Measurements from ENCODE around the gene CCM2. TPM values are rescaled to one million over a fixed set of nuclear protein-coding genes. Genes with fewer than 3 reads are reported as not detected.

The CCM2 gene
- total RNA-seq (2021; fragmentation: NEBNext Ultra II Directional; extraction: Animal tissue kit (Norgen Biotek cat#: 25700)) (31.3 and 31.6 TPM in 2 replicates), polyA plus RNA-seq (2011; rRNA removed) (41.2 and 54.8 TPM in 2 replicates), polyA minus RNA-seq (2011; rRNA and poly(A)+ RNA removed) (26.9 and 30.1 TPM in 2 replicates)
- polyA plus RNA-seq (2011; cell fraction: cytosol; rRNA removed) = 40.7 TPM
- polyA plus RNA-seq (2011; cell fraction: nucleus; rRNA removed) = 51.2 TPM
- 21.6 to 34.6 TPM (median 32.5 TPM) in 4 replicates for polyA plus RNA-seq (2012, experiment 1 of 2)
- polyA plus RNA-seq (2012, experiment 2 of 2) = 28.2 TPM
- 20.3 TPM for polyA plus RNA-seq (2013, experiment 1 of 2)
- polyA plus RNA-seq (2013, experiment 2 of 2) = 19.7 TPM
- 18.4 TPM for polyA minus RNA-seq (2011; cell fraction: cytosol; rRNA and poly(A)+ RNA removed)
- 19.1 TPM for polyA minus RNA-seq (2011; cell fraction: nucleus; rRNA and poly(A)+ RNA removed)
- long read RNA-seq, experiment 1, transcript CCM2-201 (10 exons, 1,894 nt) = major isoform, 5 of 31 reads
- long read RNA-seq, experiment 1, partial matches to known transcripts = 17 of 31 reads
- long read RNA-seq, experiment 1, other reads (novel, unspliced or antisense) = 4 of 31 reads
- long read RNA-seq, experiment 2, partial matches to known transcripts = 11 of 16 reads
- long read RNA-seq, experiment 2, other reads (novel, unspliced or antisense) = 3 of 16 reads

DNA sequence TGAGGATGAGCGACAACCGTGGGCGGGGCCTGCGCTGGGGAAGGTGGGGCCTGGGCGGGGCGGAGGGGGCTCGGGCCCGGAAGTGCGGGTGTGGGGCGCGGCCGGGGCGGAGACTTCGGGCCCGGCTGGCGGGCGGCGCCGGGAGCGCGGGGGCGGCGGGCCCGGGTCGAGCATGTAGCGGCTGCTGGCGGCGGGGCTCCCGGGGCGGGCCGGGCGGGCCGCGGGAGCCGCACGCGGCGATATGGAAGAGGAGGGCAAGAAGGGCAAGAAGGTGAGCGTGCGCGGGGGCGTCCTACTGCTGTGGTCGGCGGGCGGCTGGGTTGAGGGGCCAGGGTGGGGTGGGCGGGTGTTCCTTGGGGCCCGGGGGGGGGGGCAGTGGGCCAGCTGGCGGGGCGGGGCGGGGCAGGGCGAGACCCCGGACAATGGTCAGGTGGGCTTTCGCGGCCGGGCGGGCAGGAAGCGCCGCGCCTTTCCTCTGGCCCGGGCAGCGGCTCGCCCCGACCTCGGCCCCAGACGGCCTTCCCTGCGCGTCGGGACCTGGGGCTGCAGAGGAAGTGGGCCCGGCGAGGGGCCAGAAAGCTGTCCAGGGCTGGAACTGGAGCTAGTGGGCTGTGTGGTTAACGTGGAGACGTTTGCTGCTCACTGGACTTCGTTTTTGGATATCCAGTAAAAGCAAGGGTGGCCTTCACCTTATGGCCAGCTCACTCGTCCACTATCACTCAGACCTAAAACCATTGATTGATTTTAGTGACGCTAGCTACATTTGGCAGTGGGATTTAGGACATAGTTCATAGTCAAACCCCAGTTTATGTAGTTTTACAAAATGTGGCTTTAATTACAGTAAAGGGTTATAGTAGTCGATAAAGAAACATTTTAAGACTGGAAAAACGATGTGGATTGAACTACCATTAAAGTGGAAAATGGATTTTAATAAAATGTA is at the start of gene CCM2:
Gene CCM2 (plus strand): TSS at position 109 of the 940 bp plus-strand sequence. CDS start 133 bp downstream, at position 242.
- Histone ChIP-seq H4K5ac (ENCODE audit: insufficient read length, low read depth, low read length) (peak within 1 kb of the TSS; percentile 99), H3K27me3 (replicated peaks in 1 of 4; ENCODE audit: control insufficient read depth in 3 of 4, extremely low read depth in 1 of 4, insufficient read depth in 3 of 4, low read length in 3 of 4) (no peaks in the 10 kb centered on the region), H3K18ac (ENCODE audit: extremely low read depth, low read length) (peak within 1 kb of the TSS; percentile 78), H3K27ac (ENCODE audit: low read depth, low read length) (peak within 1 kb of the TSS; percentile 97), H3K4me1 (replicated peaks in 1 of 4; ENCODE audit: control insufficient read depth in 3 of 4, insufficient read depth in 4 of 4, low read length in 3 of 4) (peaks cover 0 to 6% (median 3%) of the 10 kb centered on the region in 4 experiments; a peak in 3 of 7 replicates), H2BK120ac (replicated peaks; ENCODE audit: low read depth, low read length) (no peak within 1 kb of the TSS), H2AFZ (ENCODE audit: low read length) (peak within 1 kb of the TSS; percentile 81), H2BK20ac (ENCODE audit: low read length) (no peak within 1 kb of the TSS), H3K9ac (replicated peaks in 1 of 4; ENCODE audit: extremely low read depth in 1 of 4, low read depth in 3 of 4, low read length in 3 of 4) (peak within 1 kb of the TSS; percentile 80 to 96 (median 88)), H2BK15ac (ENCODE audit: low read length) (no peak within 1 kb of the TSS), H3K56ac (replicated peaks; ENCODE audit: insufficient read length, low read depth, low read length) (peak within 1 kb of the TSS; percentile 84), H3K23me2 (ENCODE audit: low read depth, low read length) (0 out of 2 replicates have a peak, but pooled peaks cover 6% of the 10 kb centered on the region), H3K23ac (ENCODE audit: insufficient read length) (no peak within 1 kb of the TSS), H3K4me3 (ENCODE audit: extremely low read depth in 1 of 4, insufficient read depth in 2 of 4, low read depth in 3 of 4, low read length in 4 of 4) (peak within 1 kb of the TSS; percentile 73 to 98 (median 84)), H2BK5ac (ENCODE audit: low read depth, low read length) (peak within 1 kb of the TSS; percentile 98), H2AK5ac (ENCODE audit: low read depth, low read length) (no peak within 1 kb of the TSS), H4K8ac (ENCODE audit: extremely low read depth, insufficient read depth, low read length) (peak within 1 kb of the TSS; percentile 98), H3K36me3 (ENCODE audit: control insufficient read depth in 2 of 4, insufficient read depth in 4 of 4, low read length in 3 of 4) (no peaks in the 10 kb centered on the region; a peak in 1 of 8 replicates), H4K91ac (replicated peaks; ENCODE audit: insufficient read length, low read length) (peak within 1 kb of the TSS; percentile 93), H3K9me3 (ENCODE audit: insufficient read depth in 2 of 2, low read depth in 1 of 2, low read length in 1 of 2) (no peaks in the 10 kb centered on the region), H2BK12ac (ENCODE audit: low read depth, low read length) (no peak within 1 kb of the TSS), H3K4ac (replicated peaks; ENCODE audit: insufficient read length, low read depth, low read length) (peak within 1 kb of the TSS; percentile 88), H3K14ac (ENCODE audit: insufficient read length) (no peak within 1 kb of the TSS), H3K79me2 (ENCODE audit: control insufficient read depth in 1 of 2, insufficient read depth in 2 of 2, low read length in 2 of 2) (peaks cover 4 to 31% of the 10 kb centered on the region in 2 experiments; a peak in 3 of 4 replicates), H3K4me2 (ENCODE audit: insufficient read depth in 1 of 2, low read depth in 2 of 2, low read length in 2 of 2) (peak within 1 kb of the TSS; percentile 66 to 90), H4K20me1 (replicated peaks in 1 of 2; ENCODE audit: control insufficient read depth in 1 of 2, insufficient read depth in 2 of 2, low read length in 2 of 2) (peaks cover 0 to 7% of the 10 kb centered on the region in 2 experiments), H3K79me1 (ENCODE audit: low read depth, low read length) (peaks cover 5% of the 10 kb centered on the region; the same call in 1 of the 2 replicates)
- ChIA-PET CTCF (ENCODE audit: partially characterized antibody) (interaction anchor here (0.9 to 2.5 kb wide), 7 partner anchors 12 to 135 kb away, joined by 3 to 9 read pairs (median 4); no protein-coding TSS in a partner anchor), POLR2A (ENCODE audit: partially characterized antibody) (interaction anchor here (0.6 to 10.3 kb wide), 13 partner anchors 10 to 195 kb away, joined by 3 to 193 read pairs (median 4); partner anchors contain the start of genes H2AZ2, MYO1G and NACAD)
- WGBS, 2 experiments (ENCODE audit: extremely low coverage in 1 of 2, insufficient coverage in 1 of 2, insufficient read length in 1 of 2, insufficient replicate concordance in 2 of 2, low coverage in 1 of 2, low lambda C conversion rate in 2 of 2, missing lambda C conversion rate in 1 of 2) = 4% methylated on average over 20 of the region's 77 CpGs; no CpG with 5 or more reads in 1 of the 2 experiments
- DNase-seq (ENCODE audit: low read depth in 1 of 2, low spot score in 2 of 2) (no peak), FAIRE-seq (no peak)
- no peak for TF ChIP-seq ATF3 (IDR thresholded peaks at IDR 0.05; ENCODE audit: insufficient read depth, low read depth, low read length)
- peak; percentile 55 for TF ChIP-seq EGR1 (IDR thresholded peaks at IDR 0.05; ENCODE audit: borderline replicate concordance, low read depth, low read length)
- TF ChIP-seq SP2 (IDR thresholded peaks at IDR 0.05; ENCODE audit: low read length) = no peak
- TF ChIP-seq SIX5 (IDR thresholded peaks at IDR 0.05; ENCODE audit: low read depth, low read length) = no peak
- TF ChIP-seq KDM4A (IDR thresholded peaks at IDR 0.05; ENCODE audit: low read depth, low read length, severe bottlenecking) = peak; percentile 10
- TF ChIP-seq POLR2A (IDR thresholded peaks at IDR 0.05; ENCODE audit: control extremely low read depth in 1 of 2, low read depth in 2 of 2, low read length in 2 of 2) = peak in 1 of 2 experiments; percentile 9; a peak in 1 of 3 replicates
- no peak for TF ChIP-seq RNF2 (IDR thresholded peaks at IDR 0.05; ENCODE audit: borderline replicate concordance, low read depth, low read length, missing control alignments, poor library complexity, severe bottlenecking)

Measured in H1 (cell line).